ENCODE data around the gene KLF9.

The KLF9 gene

DNA sequence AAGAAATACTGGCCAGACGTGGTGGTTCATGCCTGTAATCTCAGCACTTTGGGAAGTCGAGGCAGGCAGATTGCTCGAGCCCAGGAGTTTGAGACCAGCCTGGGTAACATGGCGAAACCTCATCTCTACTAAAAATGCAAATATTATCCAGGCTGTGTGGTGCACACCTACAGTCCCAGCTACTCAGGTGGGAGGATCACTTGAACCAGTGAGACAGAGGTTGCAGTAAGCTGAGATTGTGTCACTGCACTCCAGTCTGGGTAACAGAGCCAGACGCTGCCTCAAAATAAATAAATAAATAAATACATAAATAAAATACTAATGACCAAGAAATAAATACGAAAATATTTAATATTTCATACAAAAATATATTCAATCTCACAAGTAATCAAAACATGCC is 18.8 kb downstream of the KLF9 start:
- no peak overlapping the region for H2AFZ ChIP-seq (ENCODE audit: low read depth, low read length, severe bottlenecking)
- no peak overlapping the region for H3K27ac ChIP-seq (ENCODE audit: low read depth, low read length)
- no peak for TF ChIP-seq EZH2phosphoT487 (conservative IDR thresholded peaks at IDR 0.05; ENCODE audit: low read length)
- TF ChIP-seq, protein P1, sequence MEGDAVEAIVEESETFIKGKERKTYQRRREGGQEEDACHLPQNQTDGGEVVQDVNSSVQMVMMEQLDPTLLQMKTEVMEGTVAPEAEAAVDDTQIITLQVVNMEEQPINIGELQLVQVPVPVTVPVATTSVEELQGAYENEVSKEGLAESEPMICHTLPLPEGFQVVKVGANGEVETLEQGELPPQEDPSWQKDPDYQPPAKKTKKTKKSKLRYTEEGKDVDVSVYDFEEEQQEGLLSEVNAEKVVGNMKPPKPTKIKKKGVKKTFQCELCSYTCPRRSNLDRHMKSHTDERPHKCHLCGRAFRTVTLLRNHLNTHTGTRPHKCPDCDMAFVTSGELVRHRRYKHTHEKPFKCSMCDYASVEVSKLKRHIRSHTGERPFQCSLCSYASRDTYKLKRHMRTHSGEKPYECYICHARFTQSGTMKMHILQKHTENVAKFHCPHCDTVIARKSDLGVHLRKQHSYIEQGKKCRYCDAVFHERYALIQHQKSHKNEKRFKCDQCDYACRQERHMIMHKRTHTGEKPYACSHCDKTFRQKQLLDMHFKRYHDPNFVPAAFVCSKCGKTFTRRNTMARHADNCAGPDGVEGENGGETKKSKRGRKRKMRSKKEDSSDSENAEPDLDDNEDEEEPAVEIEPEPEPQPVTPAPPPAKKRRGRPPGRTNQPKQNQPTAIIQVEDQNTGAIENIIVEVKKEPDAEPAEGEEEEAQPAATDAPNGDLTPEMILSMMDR (IDR thresholded peaks at IDR 0.05; ENCODE audit: insufficient read depth, low read length, poor library complexity, severe bottlenecking): no peak
- no peaks in the 10 kb centered on the region for H3F3A ChIP-seq (ENCODE audit: insufficient read depth)
- no peak overlapping the region for H3K9ac ChIP-seq (ENCODE audit: low read length)
- no peak overlapping the region for H3K4me2 ChIP-seq (ENCODE audit: low read depth, low read length, poor library complexity, severe bottlenecking)
- no peaks in the 10 kb centered on the region for H3K27me3 ChIP-seq (ENCODE audit: low read length)
- H3K9me2 ChIP-seq (replicated peaks; ENCODE audit: insufficient read depth, low read length): no peaks in the 10 kb centered on the region
- no peaks in the 10 kb centered on the region for H3K9me3 ChIP-seq (ENCODE audit: insufficient read depth, low read length)
- H4K20me1 ChIP-seq (ENCODE audit: low read depth, low read length): no peaks in the 10 kb centered on the region
- no peaks in the 10 kb centered on the region for H3K36me3 ChIP-seq (ENCODE audit: low read length)
- H3K79me2 ChIP-seq (ENCODE audit: insufficient read depth, low read length): no peaks in the 10 kb centered on the region
- H3K4me3 ChIP-seq (ENCODE audit: insufficient read depth, low read length, poor library complexity, severe bottlenecking): no peak overlapping the region

GRCh38 chr9:70392850-70393249 is 21.6 kb downstream of the KLF9 start:
- H3K9ac ChIP-seq (ENCODE audit: low read length): no peak overlapping the region
- no peak overlapping the region for H3K4me2 ChIP-seq (ENCODE audit: low read depth, low read length, poor library complexity, severe bottlenecking)
- H3K4me3 ChIP-seq (ENCODE audit: insufficient read depth, low read length, poor library complexity, severe bottlenecking): no peak overlapping the region
- no peak for TF ChIP-seq EZH2phosphoT487 (conservative IDR thresholded peaks at IDR 0.05; ENCODE audit: low read length)
- TF ChIP-seq, protein P1 (IDR thresholded peaks at IDR 0.05; ENCODE audit: insufficient read depth, low read length, poor library complexity, severe bottlenecking): no peak
- no peaks in the 10 kb centered on the region for H3K79me2 ChIP-seq (ENCODE audit: insufficient read depth, low read length)
- no peaks in the 10 kb centered on the region for H3K27me3 ChIP-seq (ENCODE audit: low read length)
- H3K9me2 ChIP-seq (replicated peaks; ENCODE audit: insufficient read depth, low read length): no peaks in the 10 kb centered on the region
- no peak overlapping the region for H3K27ac ChIP-seq (ENCODE audit: low read depth, low read length)
- no peaks in the 10 kb centered on the region for H4K20me1 ChIP-seq (ENCODE audit: low read depth, low read length)
- H3K9me3 ChIP-seq (ENCODE audit: insufficient read depth, low read length): no peaks in the 10 kb centered on the region
- H2AFZ ChIP-seq (ENCODE audit: low read depth, low read length, severe bottlenecking): no peak overlapping the region
- no peaks in the 10 kb centered on the region for H3K36me3 ChIP-seq (ENCODE audit: low read length)
- H3F3A ChIP-seq (ENCODE audit: insufficient read depth): no peaks in the 10 kb centered on the region

- no peaks in the 10 kb centered on the region for H3K27me3 ChIP-seq (ENCODE audit: low read length)
- H3K36me3 ChIP-seq (ENCODE audit: low read length): no peaks in the 10 kb centered on the region
- H4K20me1 ChIP-seq (ENCODE audit: low read depth, low read length): no peaks in the 10 kb centered on the region
- H3K9me3 ChIP-seq (ENCODE audit: insufficient read depth, low read length): no peaks in the 10 kb centered on the region
- no peaks in the 10 kb centered on the region for H3K79me2 ChIP-seq (ENCODE audit: insufficient read depth, low read length)
- no peaks in the 10 kb centered on the region for H3F3A ChIP-seq (ENCODE audit: insufficient read depth)
- no peak overlapping the region for H2AFZ ChIP-seq (ENCODE audit: low read depth, low read length, severe bottlenecking)
- H3K9me2 ChIP-seq (replicated peaks; ENCODE audit: insufficient read depth, low read length): no peaks in the 10 kb centered on the region
- TF ChIP-seq, protein P1 (IDR thresholded peaks at IDR 0.05; ENCODE audit: insufficient read depth, low read length, poor library complexity, severe bottlenecking): peak; percentile 53
- TF ChIP-seq EZH2phosphoT487 (conservative IDR thresholded peaks at IDR 0.05; ENCODE audit: low read length): no peak
- H3K27ac ChIP-seq (ENCODE audit: low read depth, low read length): no peak overlapping the region
- no peak overlapping the region for H3K9ac ChIP-seq (ENCODE audit: low read length)
- H3K4me2 ChIP-seq (ENCODE audit: low read depth, low read length, poor library complexity, severe bottlenecking): no peak overlapping the region
- no peak overlapping the region for H3K4me3 ChIP-seq (ENCODE audit: insufficient read depth, low read length, poor library complexity, severe bottlenecking)
These were observed 22.3 kb downstream of the KLF9 start for GRCh38 chr9:70392189-70392588.

Data from SU-DHL-6 (cell line).